ENCODE results near the gene GLRA2.

The GLRA2 gene

GRCh38 chrX:14702145-14702544, 172.8 kb downstream of the GLRA2 start:
- no peak for DNase-seq (ENCODE audit: low read depth)

DNA sequence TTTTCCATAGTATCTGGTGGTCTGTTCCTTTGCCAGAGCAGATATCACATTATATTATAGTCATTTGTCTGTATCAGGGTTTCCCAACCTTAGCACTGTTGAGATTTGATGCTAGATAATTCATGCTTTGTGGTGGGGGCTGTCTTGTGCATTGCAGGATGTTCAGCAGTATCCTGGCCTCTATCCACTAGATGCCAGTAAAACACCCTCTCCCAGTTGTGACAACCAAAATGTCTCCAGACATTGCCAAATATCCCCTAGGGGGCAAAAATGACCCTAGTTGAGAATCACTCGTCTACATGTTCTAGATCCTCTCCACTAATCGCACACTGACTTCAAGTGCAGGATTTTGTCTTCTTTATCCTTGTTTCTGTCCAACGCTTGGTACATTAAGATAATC, 182.8 kb downstream of the GLRA2 start:
- DNase-seq (ENCODE audit: low read depth): no peak

- no peak for DNase-seq (ENCODE audit: low read depth)
Measured at GRCh38 chrX:14717949-14718348, 188.6 kb downstream of the GLRA2 start.

DNA sequence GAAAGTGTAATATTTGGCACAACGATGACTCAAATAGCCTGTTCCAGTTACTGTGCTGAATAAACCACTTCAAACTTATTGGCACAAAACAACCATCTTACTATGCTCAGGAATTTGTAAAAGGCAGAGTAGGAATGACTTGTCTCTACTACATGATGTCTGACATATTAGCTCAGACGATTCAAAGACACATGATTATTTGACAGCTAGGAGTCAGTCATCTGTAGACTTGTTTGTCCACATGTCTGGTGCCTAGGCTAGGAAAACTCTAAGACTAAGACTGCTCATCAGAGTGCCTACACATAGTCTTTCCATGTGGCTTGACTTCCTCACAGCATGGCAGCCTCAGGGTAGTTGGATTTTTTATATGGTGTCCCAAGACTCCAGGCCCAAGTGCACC, 189.1 kb downstream of the GLRA2 start:
- DNase-seq (ENCODE audit: low read depth): no peak

- DNase-seq (ENCODE audit: low read depth): no peak
Measured at GRCh38 chrX:14729058-14729457, 199.7 kb downstream of the GLRA2 start.

GRCh38 chrX:14738643-14739042, 209.3 kb downstream of the GLRA2 start:
- DNase-seq (ENCODE audit: low read depth): no peak

DNA sequence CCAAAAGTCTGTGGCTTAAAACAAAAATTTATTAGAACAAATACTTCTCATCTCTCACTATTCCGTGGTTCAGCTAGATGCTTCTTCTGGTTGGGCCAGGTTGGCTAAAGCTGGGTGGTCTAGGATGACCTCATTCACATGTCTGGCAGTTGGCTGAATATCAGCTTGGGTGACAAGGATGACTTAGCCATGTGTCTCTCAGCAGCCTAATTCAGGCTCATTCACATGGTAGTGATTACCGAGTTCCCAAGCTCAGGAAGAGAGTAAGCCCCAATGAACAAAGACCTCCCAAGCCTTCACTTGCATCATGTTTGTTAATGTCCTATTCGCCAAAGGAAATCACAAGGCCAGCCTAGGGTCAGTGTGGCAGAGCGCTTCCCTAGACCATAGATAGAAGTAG, 224.1 kb downstream of the GLRA2 start:
- no peak for DNase-seq (ENCODE audit: low read depth)

DNA sequence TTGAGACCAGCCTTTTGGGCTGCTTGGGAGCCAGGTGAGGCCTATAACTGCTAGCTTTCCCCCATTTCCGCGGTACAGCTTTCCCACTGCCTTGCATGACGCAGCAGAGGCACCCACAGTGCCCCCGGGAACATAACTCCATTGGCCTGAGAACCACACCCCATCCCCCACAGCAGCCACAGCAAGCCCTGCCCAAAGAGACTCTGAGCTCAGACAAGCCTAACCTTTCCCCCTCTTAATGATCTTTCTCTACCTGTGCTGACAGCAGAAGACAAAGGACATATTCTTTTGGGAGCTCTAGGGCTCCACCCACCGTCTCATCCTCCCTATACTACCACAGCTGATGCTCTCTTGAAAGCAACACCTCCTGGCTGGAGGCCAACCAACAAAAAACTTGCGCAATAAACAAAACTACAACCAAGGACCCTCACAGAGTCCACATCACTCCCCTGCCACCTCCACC, 228.7 kb downstream of the GLRA2 start:
- DNase-seq (ENCODE audit: low read depth): no peak

- no peak for DNase-seq (ENCODE audit: low read depth)
Measured at GRCh38 chrX:14775416-14775815, 246.1 kb downstream of the GLRA2 start.

DNA sequence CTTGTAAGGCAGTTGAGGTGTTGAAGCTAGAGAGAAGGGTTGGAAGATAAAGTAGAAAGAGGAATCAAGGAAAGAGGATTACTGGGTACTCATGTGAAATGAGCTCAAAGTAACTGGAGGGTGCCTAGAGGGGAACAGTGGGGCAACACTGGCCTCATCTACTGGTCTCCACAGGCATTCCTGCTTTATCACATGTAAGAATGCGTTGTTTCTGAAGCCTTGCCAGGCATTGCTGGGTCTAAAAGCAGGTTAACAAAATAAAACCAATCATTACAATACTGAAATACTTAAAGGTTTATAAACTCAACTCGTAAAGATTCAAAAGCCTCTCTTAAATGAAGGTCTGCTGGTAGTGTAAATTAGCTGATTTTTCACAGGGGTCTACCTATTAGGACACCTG, 247.6 kb downstream of the GLRA2 start:
- DNase-seq (ENCODE audit: low read depth): no peak

- no peak for DNase-seq (ENCODE audit: low read depth)
Measured at GRCh38 chrX:14777525-14777924, 248.2 kb downstream of the GLRA2 start.

GRCh38 chrX:14779580-14779979, 250.2 kb downstream of the GLRA2 start:
- DNase-seq (ENCODE audit: low read depth): no peak
